Renal cortex interstitium (tissue), 15 donors: ENCODE results near the gene IL1R2. TPM values are rescaled to one million over a fixed set of nuclear protein-coding genes. Genes with fewer than 3 reads are reported as not detected.
A peak's percentile ranks its signal among the peaks of the same experiment; 100 is the strongest.

Source experiments
- DNase-seq, 11 donors: peaks; one replicate each; pipeline ENCODE4 v3.0.0-alpha.2; 2013; ENCODE audit warnings: low read depth in 9 of 11, low spot score in 4 of 11; ENCODE audit errors: extremely low read depth in 1 of 11
- long read RNA-seq, 16 experiments: transcript quantifications; one replicate each; lab custom pipeline, GENCODE V29; 2026
- polyA plus RNA-seq, 3 donors: library from polyadenylated mRNA; unstranded; fragments of 120-200 nt; gene quantifications; one replicate each; pipeline ENCODE4 v1.2.1, GENCODE V29; 2013; ENCODE audit not compliant: insufficient read length in 3 of 3

Gene IL1R2, protein sequence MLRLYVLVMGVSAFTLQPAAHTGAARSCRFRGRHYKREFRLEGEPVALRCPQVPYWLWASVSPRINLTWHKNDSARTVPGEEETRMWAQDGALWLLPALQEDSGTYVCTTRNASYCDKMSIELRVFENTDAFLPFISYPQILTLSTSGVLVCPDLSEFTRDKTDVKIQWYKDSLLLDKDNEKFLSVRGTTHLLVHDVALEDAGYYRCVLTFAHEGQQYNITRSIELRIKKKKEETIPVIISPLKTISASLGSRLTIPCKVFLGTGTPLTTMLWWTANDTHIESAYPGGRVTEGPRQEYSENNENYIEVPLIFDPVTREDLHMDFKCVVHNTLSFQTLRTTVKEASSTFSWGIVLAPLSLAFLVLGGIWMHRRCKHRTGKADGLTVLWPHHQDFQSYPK
- under 1 TPM; 0.27 to 0.36 (median 0.31) TPM for polyA plus RNA-seq
- long read RNA-seq, donor 1: 0 reads
- long read RNA-seq, donor 2: 0 reads
- long read RNA-seq, donor 3: 0 reads
- long read RNA-seq, donor 4: 0 reads
- long read RNA-seq, donor 5: 0 reads
- long read RNA-seq, donor 6: 0 reads
- long read RNA-seq, donor 7: 0 reads
- long read RNA-seq, donor 8: 0 reads
- long read RNA-seq, donor 9: 0 reads
- long read RNA-seq, donor 10: 0 reads
- long read RNA-seq, donor 11: 0 reads
- long read RNA-seq, donor 12: 0 reads
- long read RNA-seq, donor 13: 0 reads
- long read RNA-seq, donor 14: 0 reads
- long read RNA-seq, donor 15, partial matches to known transcripts: 0 of 1 reads
- long read RNA-seq, donor 15, other reads (novel, unspliced or antisense): 0 of 1 reads
- long read RNA-seq, donor 16: 0 reads

DNA sequence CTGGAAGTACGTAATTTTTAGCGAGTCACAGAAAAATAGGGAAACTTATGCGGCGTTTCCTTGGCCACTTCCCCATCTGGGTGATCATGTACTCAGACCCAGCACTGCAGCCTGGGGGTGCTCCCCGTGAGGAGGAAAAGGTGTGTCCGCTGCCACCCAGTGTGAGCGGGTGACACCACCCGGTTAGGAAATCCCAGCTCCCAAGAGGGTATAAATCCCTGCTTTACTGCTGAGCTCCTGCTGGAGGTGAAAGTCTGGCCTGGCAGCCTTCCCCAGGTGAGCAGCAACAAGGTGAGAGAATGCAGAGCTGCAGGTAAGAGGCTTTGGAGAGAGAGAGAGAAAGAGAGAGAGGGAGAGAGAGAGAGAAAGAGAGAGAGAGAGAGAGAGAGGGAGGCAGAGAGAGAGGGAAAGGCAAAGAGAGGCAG, at the start of gene IL1R2:
Gene IL1R2, plus strand, starts transcription at position 240 of the 425 bp plus-strand sequence. CDS start 16,616 bp downstream, outside the sequence.
- DNase-seq: no peak

DNA sequence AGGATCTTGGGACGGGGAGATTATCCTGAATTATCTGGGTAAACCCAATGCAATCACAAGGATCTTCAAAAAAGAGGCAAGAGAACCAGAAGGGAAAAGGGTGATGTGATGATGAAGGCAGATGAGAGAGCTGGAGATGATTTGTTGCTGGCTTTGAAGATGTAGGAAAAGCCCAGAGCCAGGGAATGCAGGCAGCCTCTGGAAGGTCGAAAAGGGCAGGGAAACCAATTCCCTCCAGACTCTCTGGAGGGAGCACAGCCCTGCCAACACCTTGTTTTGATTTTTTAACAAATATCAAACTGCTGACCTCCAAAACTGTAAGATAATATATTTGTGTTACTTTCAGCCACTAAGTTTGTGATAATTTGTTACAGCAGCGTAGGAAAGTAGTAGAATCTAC, 48.9 kb upstream of the IL1R2 start:
- DNase-seq: no peak

DNA sequence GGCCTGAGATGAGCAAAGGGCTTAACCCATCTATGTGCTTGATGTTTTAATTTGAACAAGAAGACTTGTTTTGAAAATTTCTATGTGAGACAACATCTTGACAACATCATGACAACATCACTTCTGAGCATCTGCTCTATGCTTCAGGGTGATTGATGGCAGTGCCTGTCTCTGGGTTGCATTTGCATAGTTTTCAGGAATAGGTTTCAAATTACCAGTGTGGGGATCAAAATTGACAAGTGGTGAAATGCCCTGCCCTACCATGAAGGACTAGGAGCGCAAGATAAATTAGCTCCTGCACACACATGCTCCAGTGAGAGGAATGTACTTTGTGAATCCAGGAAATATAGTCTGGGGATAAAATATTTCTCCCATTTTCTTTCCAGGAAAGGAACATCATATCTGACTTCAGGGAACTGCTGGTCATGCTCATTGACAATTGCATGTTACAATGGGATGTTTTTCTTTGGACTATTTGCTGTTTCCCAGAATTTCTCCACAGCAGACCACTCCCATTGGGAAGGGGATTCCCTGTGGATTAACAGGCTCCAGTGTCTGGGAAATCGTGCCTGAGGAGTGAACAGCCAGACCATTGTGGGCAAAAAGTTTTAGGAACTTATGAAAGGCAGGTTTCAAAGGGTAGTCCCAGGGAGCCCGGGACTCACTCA, 45.3 kb upstream of the IL1R2 start:
- DNase-seq: no peak

DNA sequence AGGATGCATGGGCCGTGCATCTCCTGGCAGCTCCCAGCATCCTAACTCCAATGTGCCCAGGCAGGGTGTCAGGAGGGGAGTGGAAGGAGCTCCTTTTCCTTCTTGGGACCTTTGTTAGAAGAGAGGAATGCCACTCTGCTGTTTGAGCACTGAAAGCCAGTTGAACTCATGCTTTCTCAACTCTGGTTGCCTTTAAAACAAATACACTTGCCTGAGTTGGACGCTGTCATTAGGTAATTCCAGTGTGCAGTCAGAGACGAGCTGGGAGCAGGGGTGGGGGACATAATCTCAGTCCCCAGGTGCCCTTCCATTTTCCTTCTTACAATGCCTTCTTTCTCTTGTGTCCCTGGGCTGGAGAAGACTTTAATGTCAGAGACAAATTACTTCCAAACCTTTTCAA, 44.4 kb upstream of the IL1R2 start:
- no peak for DNase-seq

DNA sequence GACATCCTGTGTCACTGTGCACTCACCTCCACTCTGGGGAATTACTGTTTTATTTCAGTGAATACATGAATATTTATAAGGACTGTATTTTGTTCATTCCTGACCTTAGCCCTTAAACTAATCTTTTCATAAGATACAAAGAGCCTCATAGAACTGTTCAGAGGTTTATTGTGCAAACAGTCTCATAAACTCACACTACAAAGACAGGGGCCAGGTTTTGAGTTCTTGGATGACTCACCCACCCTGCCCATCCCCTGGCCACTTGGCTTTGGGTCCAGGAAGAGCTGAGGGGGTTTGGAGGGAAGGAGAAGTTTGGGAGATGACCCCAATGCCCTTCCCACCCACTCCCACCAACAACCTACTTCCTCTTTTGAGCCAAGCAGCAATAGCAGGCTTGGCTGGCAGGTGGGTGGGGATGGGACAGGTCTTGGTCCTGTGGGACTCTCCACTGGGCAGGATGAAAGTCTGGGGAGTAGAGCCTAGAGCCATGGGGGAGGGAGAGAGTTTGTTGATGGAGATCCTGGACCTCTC, 43.1 kb upstream of the IL1R2 start:
- no peak for DNase-seq

DNA sequence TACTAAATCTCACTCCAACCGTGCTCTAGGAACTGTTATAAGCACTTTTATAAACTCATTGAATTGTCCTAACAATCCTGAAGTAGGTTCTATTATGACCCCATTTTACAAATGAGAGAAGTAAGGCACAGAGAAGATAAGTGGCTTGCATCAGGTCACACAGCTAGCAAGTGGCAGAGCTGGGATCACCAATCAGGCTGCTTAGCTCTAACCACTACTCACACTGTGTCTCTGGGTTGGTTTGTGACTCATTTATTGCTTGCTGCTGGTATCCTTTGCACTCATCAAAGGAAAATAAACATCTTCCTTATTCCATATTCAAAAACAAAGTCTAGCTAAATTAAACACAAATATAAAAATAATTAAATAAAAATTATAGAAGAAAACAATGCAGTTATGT, 42.5 kb upstream of the IL1R2 start:
- DNase-seq: no peak

DNA sequence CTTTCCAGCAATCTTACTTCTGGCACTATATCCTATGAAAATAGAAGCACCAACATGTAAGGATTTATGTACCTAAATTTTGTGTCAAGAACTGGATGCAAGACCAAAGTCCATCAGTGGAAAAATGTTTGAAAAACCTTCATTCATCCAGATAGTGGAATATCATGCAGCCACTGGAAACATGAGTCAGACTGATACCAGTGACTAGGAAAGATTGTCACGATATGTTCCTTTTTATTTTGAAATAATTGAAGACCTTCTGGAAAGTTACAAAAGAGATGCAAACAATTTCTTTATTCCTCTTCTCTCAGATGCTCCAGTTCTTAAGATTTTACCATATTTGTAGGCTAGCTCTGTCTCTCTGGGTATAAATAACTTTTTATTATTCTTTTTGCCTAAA, 40.5 kb upstream of the IL1R2 start:
- no peak for DNase-seq

DNA sequence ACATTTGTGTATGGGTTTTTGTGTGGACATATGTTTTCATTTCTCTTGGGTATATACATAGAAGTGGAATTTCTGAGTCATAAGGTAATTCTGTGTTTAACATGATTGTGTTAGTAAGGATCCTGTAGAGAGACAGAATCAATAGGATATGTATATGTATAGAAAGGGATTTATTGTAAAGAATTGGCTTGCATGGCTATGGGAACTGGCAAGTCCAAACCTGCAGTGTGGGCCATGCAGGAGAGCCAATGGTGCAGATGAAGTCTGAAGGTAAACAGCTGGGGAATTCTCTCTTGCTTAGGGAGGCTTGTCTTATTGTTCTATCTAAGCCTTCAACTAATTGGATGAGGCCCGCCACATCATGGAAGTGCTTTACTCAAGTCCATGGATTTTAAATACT, 39.2 kb upstream of the IL1R2 start:
- DNase-seq: no peak

DNA sequence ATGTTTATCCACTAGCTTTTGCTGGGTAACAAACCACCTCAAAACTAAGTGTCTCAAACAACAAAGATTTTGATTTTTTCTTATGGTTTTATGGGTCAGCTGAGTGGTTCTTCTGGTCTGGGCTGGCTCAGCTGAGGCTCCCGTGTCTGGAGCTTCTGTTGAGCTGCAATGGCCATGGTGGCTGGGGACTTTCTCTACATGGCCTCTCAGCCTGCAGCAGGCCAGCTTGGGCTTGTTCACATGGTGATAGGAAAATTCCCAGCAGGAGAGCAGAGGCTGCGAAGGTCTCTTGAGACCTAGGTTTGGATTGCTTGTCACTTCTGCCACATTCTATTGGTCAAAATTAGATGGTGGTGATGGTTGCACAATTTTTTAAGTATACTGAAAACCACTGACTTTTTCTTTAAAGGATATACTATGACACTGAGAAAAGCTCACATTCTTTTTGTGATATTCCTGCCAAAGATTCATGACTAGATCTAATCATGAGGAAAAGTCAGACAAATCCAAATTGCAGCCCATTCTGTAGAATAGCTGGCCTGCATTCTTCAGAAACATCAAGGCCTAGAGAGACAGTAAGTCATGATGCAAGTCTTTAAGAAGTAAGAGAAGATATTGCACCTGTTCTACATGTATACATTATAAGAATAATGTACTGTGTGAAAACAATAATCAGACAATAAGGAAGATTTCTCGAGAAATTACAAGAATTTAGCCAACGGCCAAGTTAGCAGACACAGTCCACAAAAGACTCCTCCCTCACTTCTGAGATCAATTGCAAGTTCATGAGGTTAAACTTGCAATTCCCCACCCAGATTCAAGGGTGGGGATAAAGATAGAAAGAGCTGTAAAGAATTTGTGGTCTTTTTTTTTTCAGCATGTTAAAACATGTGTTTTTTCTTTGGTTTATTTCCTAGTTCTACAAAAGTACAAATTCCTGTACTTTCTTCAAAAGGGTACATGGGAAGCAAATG, 35.0 kb upstream of the IL1R2 start:
- no peak for DNase-seq

DNA sequence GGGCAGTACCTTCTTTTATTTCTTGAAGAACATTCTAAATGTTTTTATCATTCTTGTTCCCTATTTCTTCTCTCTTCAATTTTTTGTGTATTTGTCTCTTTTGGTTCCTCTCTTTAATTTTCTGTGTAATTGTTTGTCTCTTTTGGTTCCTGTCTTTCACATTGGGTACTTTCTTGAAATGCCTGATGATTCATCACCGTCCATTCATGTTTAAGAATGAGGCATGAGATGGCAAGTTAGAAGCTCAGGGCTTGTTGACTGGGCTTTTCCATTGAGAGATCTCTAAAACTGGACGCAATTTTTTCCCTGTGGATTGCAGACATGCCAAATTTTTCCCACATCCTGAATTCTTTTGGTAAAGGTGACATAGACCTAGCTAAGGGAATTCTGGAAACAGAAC, 33.7 kb upstream of the IL1R2 start:
- DNase-seq: no peak

DNA sequence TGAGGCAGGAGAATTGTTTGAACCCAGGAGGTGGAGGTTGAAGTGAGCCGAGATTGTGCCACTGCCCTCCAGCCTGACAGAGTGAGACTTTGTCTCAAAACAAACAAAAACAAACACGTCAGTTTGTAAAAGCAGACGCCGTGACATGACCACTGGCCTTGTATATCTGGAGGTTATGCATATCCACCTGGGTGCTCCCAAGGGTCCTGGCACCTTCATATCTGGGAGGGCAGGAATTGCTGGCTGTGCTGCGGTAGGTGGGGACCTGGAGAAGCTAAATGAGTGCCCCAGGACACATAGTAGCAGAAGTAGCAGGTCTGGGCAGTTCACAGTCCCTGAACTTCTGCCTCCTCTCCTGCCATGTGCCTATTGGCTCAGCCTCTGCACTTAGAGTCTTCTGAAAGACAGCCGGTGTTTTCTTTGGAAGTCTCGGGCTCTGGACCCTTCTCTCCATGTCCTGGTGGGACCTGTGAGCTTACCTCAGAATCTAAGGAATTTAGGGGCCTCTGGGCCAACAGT, 30.9 kb upstream of the IL1R2 start:
- no peak for DNase-seq

DNA sequence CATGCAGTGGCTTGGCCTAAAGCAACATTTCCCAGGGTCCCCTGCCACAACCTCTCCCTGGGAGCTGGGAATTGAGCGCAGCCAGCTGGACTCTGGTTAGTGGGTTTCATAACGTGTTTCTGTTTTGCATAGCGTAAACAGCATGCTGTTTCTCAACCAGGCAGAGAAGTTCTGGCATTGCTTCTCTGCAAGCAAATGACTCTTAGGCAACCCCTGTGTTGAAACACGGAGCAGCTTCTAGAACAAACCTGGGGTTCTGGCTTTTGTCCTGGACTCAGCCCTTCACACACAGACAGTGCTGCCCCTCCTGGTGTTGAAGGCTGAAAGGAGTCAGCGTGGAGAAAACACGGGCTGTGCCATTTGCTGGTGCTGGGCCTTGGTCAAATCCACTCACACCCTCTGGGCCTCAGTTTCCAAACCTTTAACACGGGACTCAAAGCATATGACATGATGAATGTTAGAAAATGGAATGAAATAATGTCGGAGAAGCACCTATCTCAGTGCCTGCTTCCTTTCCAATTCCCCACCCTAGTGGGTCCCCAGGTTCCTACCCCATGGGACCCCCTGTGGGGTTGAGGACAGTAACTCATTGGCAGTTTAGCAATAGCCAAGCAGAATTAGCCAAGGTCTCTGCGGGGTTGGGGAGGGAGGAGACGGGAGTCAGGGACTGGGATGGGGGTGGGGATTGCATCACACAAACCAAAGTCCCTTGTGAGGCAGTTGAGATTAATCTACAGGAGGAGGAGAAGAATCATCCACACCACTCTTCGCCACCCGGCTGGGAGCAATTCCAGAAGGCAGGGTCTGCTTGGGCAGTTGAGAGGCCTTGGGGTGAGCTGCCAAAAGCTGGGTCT, 30.2 kb upstream of the IL1R2 start:
- peak in 7 of 11 donors; percentile 31 to 61 (median 41) for DNase-seq

DNA sequence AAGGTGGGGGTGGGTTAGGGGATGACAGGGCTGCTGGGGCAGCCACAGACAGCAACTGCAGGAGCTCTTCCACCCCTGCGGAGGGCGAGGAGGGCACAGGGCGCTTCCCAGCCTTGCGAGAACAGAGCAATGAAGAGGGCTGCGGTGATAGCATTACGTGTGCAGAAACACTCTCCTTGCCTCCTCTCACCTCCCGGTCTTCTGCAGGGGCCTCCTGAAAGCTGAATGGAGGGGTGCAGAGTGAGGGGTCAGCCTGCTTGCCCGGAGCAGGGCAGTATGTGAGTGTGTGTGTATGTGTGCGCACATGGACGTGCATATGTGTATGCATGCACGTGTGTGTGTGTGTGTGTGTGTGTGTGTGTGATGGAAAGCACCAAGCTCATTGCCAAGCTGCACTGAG, 29.5 kb upstream of the IL1R2 start:
- DNase-seq: no peak

DNA sequence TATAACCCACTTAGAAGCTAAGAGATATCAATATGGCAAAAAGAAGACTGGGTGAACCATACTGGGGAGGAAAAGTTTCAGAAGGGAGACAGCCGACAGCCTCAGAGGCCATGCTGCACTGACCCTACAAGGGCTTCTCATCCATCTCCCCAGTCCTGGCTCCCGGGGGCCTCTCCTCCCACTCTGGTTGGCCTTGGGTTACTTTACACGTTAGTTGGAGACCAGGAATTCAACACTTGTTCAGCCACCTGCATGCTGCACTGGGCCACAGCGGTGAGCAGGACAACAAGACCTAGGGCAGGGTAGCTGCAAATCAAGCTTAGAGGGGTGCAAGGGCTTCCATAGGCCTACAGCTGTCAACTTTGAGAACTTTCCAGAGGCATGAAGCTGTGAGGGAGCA, 28.6 kb upstream of the IL1R2 start:
- DNase-seq: no peak

DNA sequence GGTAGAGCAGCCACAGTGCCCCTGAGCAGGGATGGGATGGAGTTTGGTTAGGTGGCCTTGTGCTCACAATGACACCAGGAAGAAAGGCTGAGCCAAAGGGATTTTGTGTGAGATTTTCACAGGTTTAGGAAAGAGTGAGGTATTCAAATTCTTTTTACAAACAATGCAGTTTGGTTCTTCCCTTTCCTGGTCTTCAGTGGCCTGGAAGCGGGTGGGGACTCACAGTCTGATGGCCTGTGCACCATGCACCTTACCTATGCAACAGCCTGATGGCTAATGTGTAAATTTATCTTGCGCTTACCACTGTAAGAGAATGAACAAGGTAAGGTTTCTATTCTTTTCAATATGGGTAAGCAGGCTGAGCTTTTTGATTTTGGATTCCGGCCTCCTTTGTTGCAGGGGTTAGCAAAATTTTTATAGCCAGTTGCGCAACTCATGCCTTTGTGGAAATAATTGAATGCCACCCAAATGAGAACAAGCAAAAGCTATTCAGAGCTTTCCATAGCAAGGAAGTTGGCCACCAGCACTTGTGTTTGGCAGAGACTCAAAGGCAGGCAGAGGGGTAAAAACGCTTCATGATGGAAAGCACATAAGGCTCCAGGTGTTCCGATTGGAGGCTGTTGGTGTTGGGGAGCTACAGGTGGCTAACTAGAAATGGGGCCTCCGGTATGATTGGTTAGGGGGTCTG, 23.8 kb upstream of the IL1R2 start:
- DNase-seq: no peak

DNA sequence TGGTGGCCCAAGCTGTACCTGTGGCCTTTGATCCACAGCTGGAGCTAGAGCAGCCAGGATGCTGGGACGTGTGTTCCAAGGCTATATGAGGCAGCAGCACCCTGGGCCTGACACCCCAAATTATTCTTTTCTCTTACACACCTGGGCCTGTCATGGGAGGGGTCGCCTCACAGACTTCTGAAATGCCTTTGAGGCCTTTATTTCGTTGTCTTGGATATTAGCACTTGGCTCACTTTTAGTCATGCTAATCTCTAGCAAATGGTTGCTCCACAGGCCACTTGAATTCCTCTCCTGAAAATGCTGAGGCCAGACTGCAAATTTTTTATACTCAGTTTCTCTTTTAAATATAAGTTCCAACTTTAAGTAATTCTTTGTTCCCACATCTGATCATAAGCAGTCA, 22.0 kb upstream of the IL1R2 start:
- DNase-seq: no peak

DNA sequence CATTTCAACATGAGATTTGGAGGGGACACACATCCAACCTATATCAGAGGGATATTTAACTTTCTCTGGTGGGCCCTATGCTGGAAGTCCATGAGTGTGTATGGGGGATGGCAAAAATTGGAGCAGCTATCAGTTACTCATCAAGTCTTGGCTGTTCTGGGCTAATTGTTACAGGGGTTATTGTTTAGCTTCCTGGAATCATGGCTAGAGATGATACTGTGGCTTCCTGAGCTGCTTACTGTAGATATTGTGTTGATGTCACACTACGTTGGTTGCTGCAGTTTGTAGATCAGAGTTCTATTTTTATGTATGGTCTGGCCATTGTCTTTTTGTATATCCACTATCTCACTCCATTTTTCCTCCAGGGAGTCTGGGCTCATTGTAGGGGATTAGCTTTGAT, 20.9 kb upstream of the IL1R2 start:
- DNase-seq: no peak
